Astrocyte (in vitro differentiated cells and primary cell): Measurements from ENCODE around the gene LRRC2. TPM values are rescaled to one million over a fixed set of nuclear protein-coding genes. Genes with fewer than 3 reads are reported as not detected.

Source experiments
- DNase-seq: peaks from one replicate; pipeline ENCODE4 v3.0.0-alpha.2; 2010; ENCODE audit warnings: low read depth
- FAIRE-seq: peaks from 2 replicates; lab custom pipeline; 2011; peaks lifted over from hg19 to GRCh38; lab: Jason Lieb, UNC
- H2AFZ ChIP-seq: 2 replicates; pipeline ENCODE4 v1.6.0; 2012; ENCODE audit warnings: low read depth, low read length, inconsistent platforms
- H3K27ac ChIP-seq: 2 replicates; pipeline ENCODE4 v1.5.1; 2011; ENCODE audit warnings: low read depth, low read length, inconsistent platforms
- H3K27me3 ChIP-seq: 2 replicates; pipeline ENCODE4 v1.6.0; 2011; ENCODE audit warnings: low read length, inconsistent platforms; ENCODE audit not compliant: insufficient read depth
- H3K36me3 ChIP-seq: 2 replicates; pipeline ENCODE4 v1.5.1; 2011; ENCODE audit warnings: low read length, inconsistent platforms; ENCODE audit not compliant: insufficient read depth
- H3K4me1 ChIP-seq: 2 replicates; pipeline ENCODE4 v1.5.1; 2011; ENCODE audit warnings: low read length, inconsistent platforms; ENCODE audit not compliant: insufficient read depth
- H3K4me2 ChIP-seq: 2 replicates; pipeline ENCODE4 v1.6.0; 2012; ENCODE audit warnings: low read length, inconsistent platforms
- H3K4me3 ChIP-seq: 2 replicates; pipeline ENCODE4 v1.5.1; 2011; ENCODE audit warnings: low read depth, mild to moderate bottlenecking, low read length, inconsistent platforms; ENCODE audit not compliant: insufficient read depth
- H3K79me2 ChIP-seq: 2 replicates; pipeline ENCODE4 v1.6.0; 2012; ENCODE audit warnings: mild to moderate bottlenecking, low read length, inconsistent platforms; ENCODE audit not compliant: insufficient read depth
- H3K9ac ChIP-seq: 2 replicates; pipeline ENCODE4 v1.6.0; 2012; ENCODE audit warnings: mild to moderate bottlenecking, low read length, inconsistent platforms
- H3K9me3 ChIP-seq: 2 replicates; pipeline ENCODE4 v1.5.1; 2012; ENCODE audit warnings: low read depth, mild to moderate bottlenecking, low read length, inconsistent platforms; ENCODE audit not compliant: insufficient read depth
- H4K20me1 ChIP-seq: 2 replicates; pipeline ENCODE4 v1.6.0; 2012; ENCODE audit warnings: low read length, inconsistent platforms; ENCODE audit not compliant: insufficient read depth
- H3K27ac Mint-ChIP-seq: one replicate; pipeline ENCODE4 v1.8.0; 2021; ENCODE audit warnings: mild to moderate bottlenecking, mixed read lengths; ENCODE audit not compliant: unreplicated experiment
- H3K27me3 Mint-ChIP-seq: one replicate; pipeline ENCODE4 v1.8.0; 2021; ENCODE audit warnings: low read depth, mixed read lengths; ENCODE audit not compliant: unreplicated experiment
- H3K36me3 Mint-ChIP-seq: one replicate; pipeline ENCODE4 v1.8.0; 2021; ENCODE audit warnings: low read depth, mixed read lengths; ENCODE audit not compliant: unreplicated experiment
- H3K4me1 Mint-ChIP-seq: one replicate; pipeline ENCODE4 v1.8.0; 2021; ENCODE audit warnings: low read depth, mixed read lengths; ENCODE audit not compliant: unreplicated experiment
- H3K4me3 Mint-ChIP-seq: one replicate; pipeline ENCODE4 v1.8.0; 2021; ENCODE audit warnings: mild to moderate bottlenecking, moderate library complexity, mixed read lengths; ENCODE audit not compliant: unreplicated experiment
- H3K9me3 Mint-ChIP-seq: one replicate; pipeline ENCODE4 v1.8.0; 2021; ENCODE audit warnings: mild to moderate bottlenecking, mixed read lengths; ENCODE audit not compliant: unreplicated experiment
- CTCF ChIP-seq: IDR thresholded peaks from 2 replicates; pipeline ENCODE4 v1.5.1; 2011; ENCODE audit warnings: low read depth, mild to moderate bottlenecking, inconsistent platforms, low read length, moderate library complexity; ENCODE audit not compliant: insufficient read depth
- EZH2 ChIP-seq: IDR thresholded peaks from 2 replicates; pipeline ENCODE4 v1.6.1; 2012; ENCODE audit warnings: mild to moderate bottlenecking, low read length, inconsistent platforms; ENCODE audit not compliant: insufficient read depth
- total RNA-seq: library from RNA; stranded (reverse); gene quantifications from 2 replicates; pipeline ENCODE4 v1.2.1, GENCODE V29; 2021

The LRRC2 gene
- total RNA-seq, 1 donor from 2014 or later: 0.32 TPM

- Histone ChIP-seq H3K4me3 (no peak overlapping the region), H3K9me3 (no peaks in the 10 kb centered on the region), H3K27ac (no peak overlapping the region), H3K9ac (no peak overlapping the region), H3K79me2 (no peaks in the 10 kb centered on the region), H3K4me2 (no peak overlapping the region), H2AFZ (no peak overlapping the region), H3K4me1 (peaks cover 21% of the 10 kb centered on the region), H4K20me1 (no peaks in the 10 kb centered on the region), H3K36me3 (no peaks in the 10 kb centered on the region), H3K27me3 (no peaks in the 10 kb centered on the region)
- Mint-ChIP-seq H3K27me3 (peaks cover 4% of the 10 kb centered on the region), H3K9me3 (peaks cover 2% of the 10 kb centered on the region), H3K4me3 (no peak overlapping the region), H3K36me3 (peaks cover 2% of the 10 kb centered on the region), H3K4me1 (peaks cover 15% of the 10 kb centered on the region), H3K27ac (no peak overlapping the region)
- TF ChIP-seq CTCF (no peak), EZH2 (no peak)
- no peak for FAIRE-seq
- DNase-seq: no peak
Observed at GRCh38 chr3:46504789-46505188, 61.3 kb downstream of the LRRC2 start.

GRCh38 chr3:46503200-46503874 lies 62.8 kb downstream of the LRRC2 start:
- Mint-ChIP-seq H3K27ac (no peak overlapping the region), H3K4me1 (peaks cover 18% of the 10 kb centered on the region)
- FAIRE-seq: no peak

More at GRCh38 chr3:46503200-46503874, 62.8 kb downstream of the LRRC2 start:
- Histone ChIP-seq H3K79me2 (no peaks in the 10 kb centered on the region), H2AFZ (no peak overlapping the region), H3K9ac (no peak overlapping the region), H3K27me3 (no peaks in the 10 kb centered on the region), H3K27ac (no peak overlapping the region), H3K36me3 (no peaks in the 10 kb centered on the region), H3K9me3 (no peaks in the 10 kb centered on the region), H3K4me1 (peaks cover 21% of the 10 kb centered on the region), H3K4me2 (no peak overlapping the region), H3K4me3 (no peak overlapping the region), H4K20me1 (no peaks in the 10 kb centered on the region)
- Mint-ChIP-seq H3K9me3 (peaks cover 2% of the 10 kb centered on the region), H3K4me3 (no peak overlapping the region), H3K36me3 (peaks cover 2% of the 10 kb centered on the region), H3K27me3 (peaks cover 7% of the 10 kb centered on the region)
- no peak for DNase-seq
- TF ChIP-seq EZH2 (no peak), CTCF (no peak)
